ENCODE data around the gene BST1. TPM values are rescaled to one million over a fixed set of nuclear protein-coding genes. Genes with fewer than 3 reads are reported as not detected.
A peak's percentile ranks its signal among the peaks of the same experiment; 100 is the strongest.

The BST1 gene
- total and polyA plus RNA-seq, 10 of the 15 experiments (the other 5 are each of a cell fraction or from before 2014, with no cell fraction given): 0.04 to 0.42 (median 0.11) TPM; not detected in 1

DNA sequence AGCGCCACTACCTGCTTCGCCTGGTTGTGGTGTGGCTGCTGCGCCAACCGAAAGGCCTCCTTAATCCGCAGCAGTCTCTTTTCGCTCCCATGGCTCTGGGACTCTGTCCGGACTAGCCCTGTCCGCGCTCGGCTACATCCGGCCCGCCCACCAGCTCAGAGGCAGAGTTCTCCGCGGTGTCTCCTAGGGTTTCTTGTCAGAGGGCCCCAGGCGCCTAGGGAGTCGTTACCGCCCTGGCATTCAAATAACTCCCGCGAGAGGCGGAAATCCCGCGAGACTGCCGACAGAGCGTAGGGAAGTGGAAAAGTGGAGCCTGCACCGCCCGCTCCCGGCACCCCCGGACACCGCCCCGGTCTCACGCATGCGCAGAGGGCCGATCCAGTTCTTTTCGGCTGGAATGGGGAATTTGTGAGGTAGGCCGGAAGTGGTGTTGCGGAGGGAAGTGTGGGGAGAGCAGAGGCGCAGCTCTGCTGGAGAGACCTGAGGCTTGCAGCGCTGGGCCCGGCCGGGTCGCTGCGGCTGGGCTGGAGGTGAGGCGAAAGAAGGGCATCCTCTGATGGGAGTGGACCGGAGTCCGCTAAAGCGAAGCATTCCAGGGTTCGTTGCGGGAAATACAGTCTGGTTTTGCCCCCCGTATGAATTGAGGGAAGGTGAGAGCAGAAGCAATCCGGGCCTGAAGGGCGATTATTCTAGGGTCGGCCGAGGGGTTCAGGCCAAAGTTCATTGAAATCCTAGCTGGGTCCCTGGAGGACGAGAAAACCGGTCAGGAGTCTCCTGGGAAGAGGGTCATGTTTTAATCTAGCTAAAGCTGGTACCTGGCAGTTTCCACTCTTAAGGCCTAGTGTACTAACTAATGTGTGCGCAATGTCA is 21.3 kb upstream of the BST1 start, which contains the start of gene FAM200B (continued):
- TF ChIP-seq, protein P1, sequence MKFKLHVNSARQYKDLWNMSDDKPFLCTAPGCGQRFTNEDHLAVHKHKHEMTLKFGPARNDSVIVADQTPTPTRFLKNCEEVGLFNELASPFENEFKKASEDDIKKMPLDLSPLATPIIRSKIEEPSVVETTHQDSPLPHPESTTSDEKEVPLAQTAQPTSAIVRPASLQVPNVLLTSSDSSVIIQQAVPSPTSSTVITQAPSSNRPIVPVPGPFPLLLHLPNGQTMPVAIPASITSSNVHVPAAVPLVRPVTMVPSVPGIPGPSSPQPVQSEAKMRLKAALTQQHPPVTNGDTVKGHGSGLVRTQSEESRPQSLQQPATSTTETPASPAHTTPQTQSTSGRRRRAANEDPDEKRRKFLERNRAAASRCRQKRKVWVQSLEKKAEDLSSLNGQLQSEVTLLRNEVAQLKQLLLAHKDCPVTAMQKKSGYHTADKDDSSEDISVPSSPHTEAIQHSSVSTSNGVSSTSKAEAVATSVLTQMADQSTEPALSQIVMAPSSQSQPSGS (IDR thresholded peaks at IDR 0.05; ENCODE audit: low read length): peak; percentile 69
- TF ChIP-seq NFXL1 (IDR thresholded peaks at IDR 0.05; ENCODE audit: borderline replicate concordance): no peak
- TF ChIP-seq RCOR1 (conservative IDR thresholded peaks at IDR 0.05; ENCODE audit: low read depth, low read length): peak; percentile 100
- 0 out of 2 replicates have a peak, but pooled peaks have one; percentile 8 for TF ChIP-seq MTA2 (IDR thresholded peaks at IDR 0.05; ENCODE audit: low read depth)
- no peak for TF ChIP-seq YBX1 (IDR thresholded peaks at IDR 0.05)
- TF ChIP-seq MLLT1 (IDR thresholded peaks at IDR 0.05): peak; percentile 63; the same call in 1 of the 2 replicates
- no peak for TF ChIP-seq ZNF274 (IDR thresholded peaks at IDR 0.05; ENCODE audit: insufficient read depth, insufficient read length)
- no peak for TF ChIP-seq SMARCA5 (IDR thresholded peaks at IDR 0.05)
- TF ChIP-seq CBFB (IDR thresholded peaks at IDR 0.05; ENCODE audit: low read depth): peak; percentile 99
- 0 out of 2 replicates have a peak, but pooled peaks have one; percentile 31 for TF ChIP-seq NR2F1 (conservative IDR thresholded peaks at IDR 0.05)
- TF ChIP-seq MEF2A (IDR thresholded peaks at IDR 0.05; ENCODE audit: insufficient read depth, low read depth, low read length): 0 out of 2 replicates have a peak, but pooled peaks have one; percentile 41
- TF ChIP-seq, protein P2, sequence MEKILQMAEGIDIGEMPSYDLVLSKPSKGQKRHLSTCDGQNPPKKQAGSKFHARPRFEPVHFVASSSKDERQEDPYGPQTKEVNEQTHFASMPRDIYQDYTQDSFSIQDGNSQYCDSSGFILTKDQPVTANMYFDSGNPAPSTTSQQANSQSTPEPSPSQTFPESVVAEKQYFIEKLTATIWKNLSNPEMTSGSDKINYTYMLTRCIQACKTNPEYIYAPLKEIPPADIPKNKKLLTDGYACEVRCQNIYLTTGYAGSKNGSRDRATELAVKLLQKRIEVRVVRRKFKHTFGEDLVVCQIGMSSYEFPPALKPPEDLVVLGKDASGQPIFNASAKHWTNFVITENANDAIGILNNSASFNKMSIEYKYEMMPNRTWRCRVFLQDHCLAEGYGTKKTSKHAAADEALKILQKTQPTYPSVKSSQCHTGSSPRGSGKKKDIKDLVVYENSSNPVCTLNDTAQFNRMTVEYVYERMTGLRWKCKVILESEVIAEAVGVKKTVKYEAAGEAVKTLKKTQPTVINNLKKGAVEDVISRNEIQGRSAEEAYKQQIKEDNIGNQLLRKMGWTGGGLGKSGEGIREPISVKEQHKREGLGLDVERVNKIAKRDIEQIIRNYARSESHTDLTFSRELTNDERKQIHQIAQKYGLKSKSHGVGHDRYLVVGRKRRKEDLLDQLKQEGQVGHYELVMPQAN (conservative IDR thresholded peaks at IDR 0.05): peak; percentile 99
- TF ChIP-seq ZNF217 (IDR thresholded peaks at IDR 0.05): no peak
- peak; percentile 90 for TF ChIP-seq EED (IDR thresholded peaks at IDR 0.05; ENCODE audit: low read depth)
- peak; percentile 11; the same call in 1 of the 2 replicates for TF ChIP-seq CHD1 (IDR thresholded peaks at IDR 0.05; ENCODE audit: low read depth, low read length)
- TF ChIP-seq JUNB (IDR thresholded peaks at IDR 0.05): no peak
- no peak for TF ChIP-seq ZBTB11 (CRISPR knock-in tag; IDR thresholded peaks at IDR 0.05)
- peak; percentile 61; the same call in 1 of the 2 replicates for TF ChIP-seq ZNF207 (IDR thresholded peaks at IDR 0.05; ENCODE audit: borderline replicate concordance)
- no peak for TF ChIP-seq SMC3 (IDR thresholded peaks at IDR 0.05; ENCODE audit: borderline replicate concordance, low read length)
- TF ChIP-seq, protein P3, sequence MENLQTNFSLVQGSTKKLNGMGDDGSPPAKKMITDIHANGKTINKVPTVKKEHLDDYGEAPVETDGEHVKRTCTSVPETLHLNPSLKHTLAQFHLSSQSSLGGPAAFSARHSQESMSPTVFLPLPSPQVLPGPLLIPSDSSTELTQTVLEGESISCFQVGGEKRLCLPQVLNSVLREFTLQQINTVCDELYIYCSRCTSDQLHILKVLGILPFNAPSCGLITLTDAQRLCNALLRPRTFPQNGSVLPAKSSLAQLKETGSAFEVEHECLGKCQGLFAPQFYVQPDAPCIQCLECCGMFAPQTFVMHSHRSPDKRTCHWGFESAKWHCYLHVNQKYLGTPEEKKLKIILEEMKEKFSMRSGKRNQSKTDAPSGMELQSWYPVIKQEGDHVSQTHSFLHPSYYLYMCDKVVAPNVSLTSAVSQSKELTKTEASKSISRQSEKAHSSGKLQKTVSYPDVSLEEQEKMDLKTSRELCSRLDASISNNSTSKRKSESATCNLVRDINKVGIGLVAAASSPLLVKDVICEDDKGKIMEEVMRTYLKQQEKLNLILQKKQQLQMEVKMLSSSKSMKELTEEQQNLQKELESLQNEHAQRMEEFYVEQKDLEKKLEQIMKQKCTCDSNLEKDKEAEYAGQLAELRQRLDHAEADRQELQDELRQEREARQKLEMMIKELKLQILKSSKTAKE (IDR thresholded peaks at IDR 0.05; ENCODE audit: low read depth, poor library complexity, severe bottlenecking): peak; percentile 17
